Measurements from ENCODE around the gene PLEKHF1. TPM values are rescaled to one million over a fixed set of nuclear protein-coding genes. Genes with fewer than 3 reads are reported as not detected.

The PLEKHF1 gene
- total and polyA plus RNA-seq, 2 experiments from 2014 or later, result 10.1 to 25.1 TPM

DNA sequence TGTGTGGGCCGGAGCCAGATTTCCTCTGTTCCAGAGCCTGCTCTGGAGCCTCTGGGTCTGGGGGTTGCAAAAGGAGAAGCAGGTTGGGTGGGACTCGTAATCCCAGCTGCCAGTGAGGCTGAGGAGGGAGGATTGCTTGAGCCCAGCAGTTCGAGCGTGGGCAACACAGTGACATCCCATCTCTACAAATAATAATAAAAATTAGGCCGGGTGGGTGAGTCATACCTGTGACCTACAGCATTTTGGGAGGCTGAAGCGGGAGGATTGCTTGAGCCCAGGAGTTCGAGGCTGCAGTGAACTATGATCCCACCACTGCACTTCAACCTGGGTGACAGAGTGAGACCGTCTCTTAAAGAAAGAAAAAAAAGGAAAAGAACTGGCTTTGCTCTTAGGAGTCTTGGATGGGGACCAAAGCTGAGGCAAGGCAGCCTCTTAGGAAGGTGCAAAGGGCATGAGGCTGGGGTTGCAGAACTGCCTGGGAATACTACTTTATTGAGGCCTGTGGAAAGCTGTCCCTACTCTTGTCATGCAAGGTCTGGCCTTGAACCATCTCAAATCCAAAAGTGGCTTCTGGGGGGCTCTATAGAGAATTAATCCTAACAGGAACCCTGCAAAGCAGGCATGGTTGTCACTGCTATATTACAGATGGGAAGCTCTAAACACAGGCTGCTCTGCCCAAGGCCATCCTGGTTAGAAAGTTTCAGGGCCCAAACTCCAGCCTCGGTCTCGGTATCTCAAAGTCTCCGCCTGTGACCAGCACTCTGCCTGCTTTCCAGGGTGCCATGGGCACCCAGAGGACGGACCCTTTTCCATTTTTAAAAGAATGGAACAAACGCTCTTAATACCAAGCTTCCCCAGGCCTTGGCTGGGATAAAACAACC, 50.7 kb downstream of the PLEKHF1 start (continued):
- TF ChIP-seq, protein P1, sequence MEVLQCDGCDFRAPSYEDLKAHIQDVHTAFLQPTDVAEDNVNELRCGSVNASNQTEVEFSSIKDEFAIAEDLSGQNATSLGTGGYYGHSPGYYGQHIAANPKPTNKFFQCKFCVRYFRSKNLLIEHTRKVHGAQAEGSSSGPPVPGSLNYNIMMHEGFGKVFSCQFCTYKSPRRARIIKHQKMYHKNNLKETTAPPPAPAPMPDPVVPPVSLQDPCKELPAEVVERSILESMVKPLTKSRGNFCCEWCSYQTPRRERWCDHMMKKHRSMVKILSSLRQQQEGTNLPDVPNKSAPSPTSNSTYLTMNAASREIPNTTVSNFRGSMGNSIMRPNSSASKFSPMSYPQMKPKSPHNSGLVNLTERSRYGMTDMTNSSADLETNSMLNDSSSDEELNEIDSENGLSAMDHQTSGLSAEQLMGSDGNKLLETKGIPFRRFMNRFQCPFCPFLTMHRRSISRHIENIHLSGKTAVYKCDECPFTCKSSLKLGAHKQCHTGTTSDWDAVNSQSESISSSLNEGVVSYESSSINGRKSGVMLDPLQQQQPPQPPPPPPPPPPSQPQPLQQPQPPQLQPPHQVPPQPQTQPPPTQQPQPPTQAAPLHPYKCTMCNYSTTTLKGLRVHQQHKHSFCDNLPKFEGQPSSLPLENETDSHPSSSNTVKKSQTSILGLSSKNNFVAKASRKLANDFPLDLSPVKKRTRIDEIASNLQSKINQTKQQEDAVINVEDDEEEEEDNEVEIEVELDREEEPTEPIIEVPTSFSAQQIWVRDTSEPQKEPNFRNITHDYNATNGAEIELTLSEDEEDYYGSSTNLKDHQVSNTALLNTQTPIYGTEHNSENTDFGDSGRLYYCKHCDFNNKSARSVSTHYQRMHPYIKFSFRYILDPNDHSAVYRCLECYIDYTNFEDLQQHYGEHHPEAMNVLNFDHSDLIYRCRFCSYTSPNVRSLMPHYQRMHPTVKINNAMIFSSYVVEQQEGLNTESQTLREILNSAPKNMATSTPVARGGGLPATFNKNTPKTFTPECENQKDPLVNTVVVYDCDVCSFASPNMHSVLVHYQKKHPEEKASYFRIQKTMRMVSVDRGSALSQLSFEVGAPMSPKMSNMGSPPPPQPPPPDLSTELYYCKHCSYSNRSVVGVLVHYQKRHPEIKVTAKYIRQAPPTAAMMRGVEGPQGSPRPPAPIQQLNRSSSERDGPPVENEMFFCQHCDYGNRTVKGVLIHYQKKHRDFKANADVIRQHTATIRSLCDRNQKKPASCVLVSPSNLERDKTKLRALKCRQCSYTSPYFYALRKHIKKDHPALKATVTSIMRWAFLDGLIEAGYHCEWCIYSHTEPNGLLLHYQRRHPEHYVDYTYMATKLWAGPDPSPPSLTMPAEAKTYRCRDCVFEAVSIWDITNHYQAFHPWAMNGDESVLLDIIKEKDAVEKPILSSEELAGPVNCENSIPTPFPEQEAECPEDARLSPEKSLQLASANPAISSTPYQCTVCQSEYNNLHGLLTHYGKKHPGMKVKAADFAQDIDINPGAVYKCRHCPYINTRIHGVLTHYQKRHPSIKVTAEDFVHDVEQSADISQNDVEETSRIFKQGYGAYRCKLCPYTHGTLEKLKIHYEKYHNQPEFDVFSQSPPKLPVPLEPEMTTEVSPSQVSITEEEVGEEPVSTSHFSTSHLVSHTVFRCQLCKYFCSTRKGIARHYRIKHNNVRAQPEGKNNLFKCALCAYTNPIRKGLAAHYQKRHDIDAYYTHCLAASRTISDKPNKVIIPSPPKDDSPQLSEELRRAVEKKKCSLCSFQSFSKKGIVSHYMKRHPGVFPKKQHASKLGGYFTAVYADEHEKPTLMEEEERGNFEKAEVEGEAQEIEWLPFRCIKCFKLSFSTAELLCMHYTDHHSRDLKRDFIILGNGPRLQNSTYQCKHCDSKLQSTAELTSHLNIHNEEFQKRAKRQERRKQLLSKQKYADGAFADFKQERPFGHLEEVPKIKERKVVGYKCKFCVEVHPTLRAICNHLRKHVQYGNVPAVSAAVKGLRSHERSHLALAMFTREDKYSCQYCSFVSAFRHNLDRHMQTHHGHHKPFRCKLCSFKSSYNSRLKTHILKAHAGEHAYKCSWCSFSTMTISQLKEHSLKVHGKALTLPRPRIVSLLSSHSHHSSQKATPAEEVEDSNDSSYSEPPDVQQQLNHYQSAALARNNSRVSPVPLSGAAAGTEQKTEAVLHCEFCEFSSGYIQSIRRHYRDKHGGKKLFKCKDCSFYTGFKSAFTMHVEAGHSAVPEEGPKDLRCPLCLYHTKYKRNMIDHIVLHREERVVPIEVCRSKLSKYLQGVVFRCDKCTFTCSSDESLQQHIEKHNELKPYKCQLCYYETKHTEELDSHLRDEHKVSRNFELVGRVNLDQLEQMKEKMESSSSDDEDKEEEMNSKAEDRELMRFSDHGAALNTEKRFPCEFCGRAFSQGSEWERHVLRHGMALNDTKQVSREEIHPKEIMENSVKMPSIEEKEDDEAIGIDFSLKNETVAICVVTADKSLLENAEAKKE (CRISPR knock-in tag; IDR thresholded peaks at IDR 0.05), result no peak
- no peak for TF ChIP-seq CREB1 (CRISPR knock-in tag; IDR thresholded peaks at IDR 0.05; ENCODE audit: low read depth)
- no peak for TF ChIP-seq JUNB (IDR thresholded peaks at IDR 0.05; ENCODE audit: unreplicated experiment)
- TF ChIP-seq, protein P2, sequence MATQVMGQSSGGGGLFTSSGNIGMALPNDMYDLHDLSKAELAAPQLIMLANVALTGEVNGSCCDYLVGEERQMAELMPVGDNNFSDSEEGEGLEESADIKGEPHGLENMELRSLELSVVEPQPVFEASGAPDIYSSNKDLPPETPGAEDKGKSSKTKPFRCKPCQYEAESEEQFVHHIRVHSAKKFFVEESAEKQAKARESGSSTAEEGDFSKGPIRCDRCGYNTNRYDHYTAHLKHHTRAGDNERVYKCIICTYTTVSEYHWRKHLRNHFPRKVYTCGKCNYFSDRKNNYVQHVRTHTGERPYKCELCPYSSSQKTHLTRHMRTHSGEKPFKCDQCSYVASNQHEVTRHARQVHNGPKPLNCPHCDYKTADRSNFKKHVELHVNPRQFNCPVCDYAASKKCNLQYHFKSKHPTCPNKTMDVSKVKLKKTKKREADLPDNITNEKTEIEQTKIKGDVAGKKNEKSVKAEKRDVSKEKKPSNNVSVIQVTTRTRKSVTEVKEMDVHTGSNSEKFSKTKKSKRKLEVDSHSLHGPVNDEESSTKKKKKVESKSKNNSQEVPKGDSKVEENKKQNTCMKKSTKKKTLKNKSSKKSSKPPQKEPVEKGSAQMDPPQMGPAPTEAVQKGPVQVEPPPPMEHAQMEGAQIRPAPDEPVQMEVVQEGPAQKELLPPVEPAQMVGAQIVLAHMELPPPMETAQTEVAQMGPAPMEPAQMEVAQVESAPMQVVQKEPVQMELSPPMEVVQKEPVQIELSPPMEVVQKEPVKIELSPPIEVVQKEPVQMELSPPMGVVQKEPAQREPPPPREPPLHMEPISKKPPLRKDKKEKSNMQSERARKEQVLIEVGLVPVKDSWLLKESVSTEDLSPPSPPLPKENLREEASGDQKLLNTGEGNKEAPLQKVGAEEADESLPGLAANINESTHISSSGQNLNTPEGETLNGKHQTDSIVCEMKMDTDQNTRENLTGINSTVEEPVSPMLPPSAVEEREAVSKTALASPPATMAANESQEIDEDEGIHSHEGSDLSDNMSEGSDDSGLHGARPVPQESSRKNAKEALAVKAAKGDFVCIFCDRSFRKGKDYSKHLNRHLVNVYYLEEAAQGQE (IDR thresholded peaks at IDR 0.05; ENCODE audit: unreplicated experiment), result no peak

Data from GM23338 (cell line).